Ovary (tissue), 3 donors: ENCODE results near the gene DENND1A.

ENCODE experiments used
- POLR2A ChIP-seq: fragments of 450-650 bp; IDR thresholded peaks from one replicate; pipeline ENCODE4 v1.6.1; 2017; ENCODE audit warnings: antibody characterized with exemption, mild to moderate bottlenecking, moderate library complexity
- TF ChIP-seq, protein P1 (sequence below), 3 donors: fragments of 450-650 bp in 2 of 3; fragments of 200-600 bp in 1 of 3; IDR thresholded peaks; one replicate each; pipeline versions ENCODE4 v1.5.1 to v1.8.0; 2016 to 2022; ENCODE audit warnings: antibody characterized with exemption in 3 of 3, mild to moderate bottlenecking in 1 of 3
- donor health status: DM: no; HTN: no; CAD: no.

- no peak for TF ChIP-seq POLR2A
- TF ChIP-seq, protein P1, sequence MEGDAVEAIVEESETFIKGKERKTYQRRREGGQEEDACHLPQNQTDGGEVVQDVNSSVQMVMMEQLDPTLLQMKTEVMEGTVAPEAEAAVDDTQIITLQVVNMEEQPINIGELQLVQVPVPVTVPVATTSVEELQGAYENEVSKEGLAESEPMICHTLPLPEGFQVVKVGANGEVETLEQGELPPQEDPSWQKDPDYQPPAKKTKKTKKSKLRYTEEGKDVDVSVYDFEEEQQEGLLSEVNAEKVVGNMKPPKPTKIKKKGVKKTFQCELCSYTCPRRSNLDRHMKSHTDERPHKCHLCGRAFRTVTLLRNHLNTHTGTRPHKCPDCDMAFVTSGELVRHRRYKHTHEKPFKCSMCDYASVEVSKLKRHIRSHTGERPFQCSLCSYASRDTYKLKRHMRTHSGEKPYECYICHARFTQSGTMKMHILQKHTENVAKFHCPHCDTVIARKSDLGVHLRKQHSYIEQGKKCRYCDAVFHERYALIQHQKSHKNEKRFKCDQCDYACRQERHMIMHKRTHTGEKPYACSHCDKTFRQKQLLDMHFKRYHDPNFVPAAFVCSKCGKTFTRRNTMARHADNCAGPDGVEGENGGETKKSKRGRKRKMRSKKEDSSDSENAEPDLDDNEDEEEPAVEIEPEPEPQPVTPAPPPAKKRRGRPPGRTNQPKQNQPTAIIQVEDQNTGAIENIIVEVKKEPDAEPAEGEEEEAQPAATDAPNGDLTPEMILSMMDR (IDR thresholded peaks at IDR 0.05): no peak
These were observed 284.8 kb downstream of the DENND1A start for GRCh38 chr9:123645126-123645525.
